ENCODE data around the gene PBX3. TPM values are rescaled to one million over a fixed set of nuclear protein-coding genes. Genes with fewer than 3 reads are reported as not detected.

PBX3 gene
- total and polyA plus RNA-seq, 4 donors, result 7.3 to 18.9 (median 11.1) TPM

DNA sequence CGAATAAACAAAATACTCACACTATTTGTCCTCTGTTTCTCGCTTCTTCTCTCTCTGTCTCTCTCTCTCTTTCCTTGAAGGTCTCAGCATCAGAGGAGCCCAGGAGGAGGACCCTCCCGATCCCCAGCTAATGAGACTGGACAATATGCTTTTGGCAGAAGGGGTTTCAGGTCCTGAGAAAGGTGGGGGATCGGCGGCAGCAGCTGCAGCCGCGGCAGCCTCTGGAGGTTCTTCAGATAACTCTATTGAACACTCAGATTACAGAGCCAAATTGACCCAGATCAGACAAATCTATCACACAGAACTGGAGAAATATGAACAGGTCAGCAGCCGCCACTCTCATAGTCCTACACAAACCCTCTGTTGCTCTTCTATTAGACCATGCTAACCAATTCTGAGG lies 168.4 kb downstream of the PBX3 start:
- no peak for DNase-seq (ENCODE audit: low spot score)
- no peaks in the 10 kb centered on the region for H3K27me3 ChIP-seq (ENCODE audit: control insufficient read depth in 4 of 4, insufficient read depth in 4 of 4, low read length in 3 of 4)
- H3K4me1 ChIP-seq (ENCODE audit: control insufficient read depth in 4 of 4, insufficient read depth in 4 of 4, low read length in 3 of 4), result peaks cover 0 to 13% (median 5%) of the 10 kb centered on the region in 4 donors
- 98% methylated on average over 8 of the region's 8 CpGs for WGBS
- H3K36me3 ChIP-seq (ENCODE audit: control insufficient read depth in 4 of 4, insufficient read depth in 3 of 4, low read depth in 1 of 4, low read length in 3 of 4), result no peaks in the 10 kb centered on the region
- no peak overlapping the region for H3K9ac ChIP-seq (ENCODE audit: low read depth in 1 of 2, low read length in 2 of 2)
- H3K4me3 ChIP-seq (ENCODE audit: low read depth in 1 of 3, low read length in 3 of 3), result no peak overlapping the region
- no peak for TF ChIP-seq YY1 (IDR thresholded peaks at IDR 0.05)
- no peak for TF ChIP-seq GABPA (IDR thresholded peaks at IDR 0.05 in 1 of 2, conservative IDR thresholded peaks at IDR 0.05 in 1 of 2)
- TF ChIP-seq HNF4G (IDR thresholded peaks at IDR 0.05), result no peak
- no peak for TF ChIP-seq TAF1 (conservative IDR thresholded peaks at IDR 0.05)
- TF ChIP-seq, protein P1, sequence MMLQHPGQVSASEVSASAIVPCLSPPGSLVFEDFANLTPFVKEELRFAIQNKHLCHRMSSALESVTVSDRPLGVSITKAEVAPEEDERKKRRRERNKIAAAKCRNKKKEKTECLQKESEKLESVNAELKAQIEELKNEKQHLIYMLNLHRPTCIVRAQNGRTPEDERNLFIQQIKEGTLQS (IDR thresholded peaks at IDR 0.05), result no peak
- TF ChIP-seq EGR1 (IDR thresholded peaks at IDR 0.05; ENCODE audit: low read depth in 2 of 2), result no peak
- no peak for TF ChIP-seq FOXA2 (IDR thresholded peaks at IDR 0.05)
- no peak for TF ChIP-seq RAD21 (IDR thresholded peaks at IDR 0.05)
- TF ChIP-seq FOXA1 (IDR thresholded peaks at IDR 0.05), result no peak
- no peak for TF ChIP-seq JUND (IDR thresholded peaks at IDR 0.05)
- H3K27ac ChIP-seq (ENCODE audit: low read depth in 1 of 2, low read length in 2 of 2), result no peak overlapping the region
- H3K9me3 ChIP-seq (ENCODE audit: control insufficient read depth in 4 of 4, low read length in 3 of 4), result no peaks in the 10 kb centered on the region

DNA sequence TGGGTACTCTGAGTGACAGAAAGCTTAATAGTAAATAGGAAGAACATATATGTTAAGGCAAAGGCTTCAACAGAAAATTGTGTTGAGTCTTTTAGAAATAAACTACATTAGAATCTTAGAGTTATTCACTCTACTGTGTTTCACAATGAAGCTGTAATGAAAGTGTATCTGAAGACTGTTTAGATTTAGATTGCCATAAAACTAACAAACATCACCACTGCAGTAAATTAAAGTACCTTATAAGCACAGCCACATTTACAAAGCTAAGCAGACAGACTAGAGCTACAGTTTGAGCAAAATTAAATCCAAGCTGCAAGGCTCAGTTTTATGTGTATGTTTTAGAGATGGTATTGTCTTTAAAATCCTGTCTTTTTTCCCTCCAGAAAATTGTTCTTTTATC lies 172.4 kb downstream of the PBX3 start:
- Histone ChIP-seq H3K4me3 (ENCODE audit: low read depth in 1 of 3, low read length in 3 of 3) (no peak overlapping the region), H3K27me3 (ENCODE audit: control insufficient read depth in 4 of 4, insufficient read depth in 4 of 4, low read length in 3 of 4) (no peaks in the 10 kb centered on the region), H3K9ac (ENCODE audit: low read depth in 1 of 2, low read length in 2 of 2) (no peak overlapping the region), H3K9me3 (ENCODE audit: control insufficient read depth in 4 of 4, low read length in 3 of 4) (no peaks in the 10 kb centered on the region), H3K4me1 (ENCODE audit: control insufficient read depth in 4 of 4, insufficient read depth in 4 of 4, low read length in 3 of 4) (peaks cover 0 to 7% (median 2%) of the 10 kb centered on the region in 4 donors), H3K36me3 (ENCODE audit: control insufficient read depth in 4 of 4, insufficient read depth in 3 of 4, low read depth in 1 of 4, low read length in 3 of 4) (no peaks in the 10 kb centered on the region), H3K27ac (ENCODE audit: low read depth in 1 of 2, low read length in 2 of 2) (no peak overlapping the region)
- DNase-seq (ENCODE audit: low spot score), result no peak
- TF ChIP-seq SP1 (IDR thresholded peaks at IDR 0.05) (no peak), FOXA2 (IDR thresholded peaks at IDR 0.05) (no peak), TAF1 (conservative IDR thresholded peaks at IDR 0.05) (no peak), GABPA (IDR thresholded peaks at IDR 0.05 in 1 of 2, conservative IDR thresholded peaks at IDR 0.05 in 1 of 2) (no peak), RXRA (IDR thresholded peaks at IDR 0.05) (no peak), HNF4A (conservative IDR thresholded peaks at IDR 0.05) (no peak), EGR1 (IDR thresholded peaks at IDR 0.05; ENCODE audit: low read depth in 2 of 2) (no peak), HNF4G (IDR thresholded peaks at IDR 0.05) (no peak), MAX (IDR thresholded peaks at IDR 0.05) (no peak), NR2F2 (IDR thresholded peaks at IDR 0.05) (no peak)
- TF ChIP-seq, protein P1 (IDR thresholded peaks at IDR 0.05), result no peak
- TF ChIP-seq, protein P2, sequence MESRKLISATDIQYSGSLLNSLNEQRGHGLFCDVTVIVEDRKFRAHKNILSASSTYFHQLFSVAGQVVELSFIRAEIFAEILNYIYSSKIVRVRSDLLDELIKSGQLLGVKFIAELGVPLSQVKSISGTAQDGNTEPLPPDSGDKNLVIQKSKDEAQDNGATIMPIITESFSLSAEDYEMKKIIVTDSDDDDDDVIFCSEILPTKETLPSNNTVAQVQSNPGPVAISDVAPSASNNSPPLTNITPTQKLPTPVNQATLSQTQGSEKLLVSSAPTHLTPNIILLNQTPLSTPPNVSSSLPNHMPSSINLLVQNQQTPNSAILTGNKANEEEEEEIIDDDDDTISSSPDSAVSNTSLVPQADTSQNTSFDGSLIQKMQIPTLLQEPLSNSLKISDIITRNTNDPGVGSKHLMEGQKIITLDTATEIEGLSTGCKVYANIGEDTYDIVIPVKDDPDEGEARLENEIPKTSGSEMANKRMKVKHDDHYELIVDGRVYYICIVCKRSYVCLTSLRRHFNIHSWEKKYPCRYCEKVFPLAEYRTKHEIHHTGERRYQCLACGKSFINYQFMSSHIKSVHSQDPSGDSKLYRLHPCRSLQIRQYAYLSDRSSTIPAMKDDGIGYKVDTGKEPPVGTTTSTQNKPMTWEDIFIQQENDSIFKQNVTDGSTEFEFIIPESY (IDR thresholded peaks at IDR 0.05), result no peak

DNA sequence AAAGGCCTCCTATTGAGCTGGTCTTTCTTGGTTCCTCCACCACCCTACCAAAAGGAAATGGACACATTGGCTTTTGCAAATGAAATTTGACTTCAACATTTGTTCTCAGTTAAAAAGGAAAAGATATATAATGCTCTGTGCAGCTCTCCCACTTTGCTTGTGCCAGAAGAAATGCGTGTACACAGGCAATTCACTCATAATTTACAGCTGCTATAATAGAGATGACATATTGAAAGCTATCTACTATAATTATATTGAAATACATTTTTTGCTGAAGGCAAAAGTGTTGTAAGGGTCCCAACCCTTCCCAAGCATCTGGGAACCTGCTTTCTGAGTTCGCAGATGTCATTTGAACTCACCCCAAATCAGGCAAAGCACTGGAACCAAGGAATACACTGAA lies 173.2 kb downstream of the PBX3 start:
- DNase-seq (ENCODE audit: low spot score), result no peak
- H3K9me3 ChIP-seq (ENCODE audit: control insufficient read depth in 4 of 4, low read length in 3 of 4), result no peaks in the 10 kb centered on the region
- H3K27me3 ChIP-seq (ENCODE audit: control insufficient read depth in 4 of 4, insufficient read depth in 4 of 4, low read length in 3 of 4), result no peaks in the 10 kb centered on the region
- TF ChIP-seq HNF4G (IDR thresholded peaks at IDR 0.05) (no peak), MAX (IDR thresholded peaks at IDR 0.05) (no peak), RAD21 (IDR thresholded peaks at IDR 0.05) (no peak), JUND (IDR thresholded peaks at IDR 0.05) (no peak), YY1 (IDR thresholded peaks at IDR 0.05) (no peak), NR2F2 (IDR thresholded peaks at IDR 0.05) (no peak), FOXA2 (IDR thresholded peaks at IDR 0.05) (no peak), EGR1 (IDR thresholded peaks at IDR 0.05; ENCODE audit: low read depth in 2 of 2) (no peak)
- H3K4me3 ChIP-seq (ENCODE audit: low read depth in 1 of 3, low read length in 3 of 3), result no peak overlapping the region
- H3K27ac ChIP-seq (ENCODE audit: low read depth in 1 of 2, low read length in 2 of 2), result no peak overlapping the region
- 95% methylated on average over 2 of the region's 2 CpGs for whole genome bisulfite sequencing
- no peaks in the 10 kb centered on the region for H3K36me3 ChIP-seq (ENCODE audit: control insufficient read depth in 4 of 4, insufficient read depth in 3 of 4, low read depth in 1 of 4, low read length in 3 of 4)
- no peak overlapping the region for H3K9ac ChIP-seq (ENCODE audit: low read depth in 1 of 2, low read length in 2 of 2)
- peaks cover 0 to 4% (median 1%) of the 10 kb centered on the region in 4 donors for H3K4me1 ChIP-seq (ENCODE audit: control insufficient read depth in 4 of 4, insufficient read depth in 4 of 4, low read length in 3 of 4)
